MCF 10A (cell line): ENCODE results near the gene PIK3C2G. TPM values are rescaled to one million over a fixed set of nuclear protein-coding genes. Genes with fewer than 3 reads are reported as not detected.

ENCODE experiments used
- BruUV-seq: library from RNA; stranded (reverse); fragments of 400-500 nt; replicated peaks from 2 replicates; lab custom pipeline; 2021; lab: Mats Ljungman, UMichigan
- CTCF ChIA-PET: fragments of 300-600 bp; sonication (Branson Sonifier 250); formaldehyde crosslinking; extraction: SDS; loops from one replicate; lab custom pipeline; 2021; ENCODE audit warnings: antibody characterized with exemption, inconsistent platforms; lab: Yijun Ruan, JAX
- POLR2A ChIA-PET: fragments of 300-600, 350-650 bp; sonication (Branson Sonifier 250); formaldehyde crosslinking; extraction: SDS; loops from one replicate; lab custom pipeline; 2020; ENCODE audit warnings: antibody characterized with exemption, inconsistent platforms; lab: Yijun Ruan, JAX
- DNase-seq: peaks from one replicate; pipeline ENCODE4 v3.0.0-alpha.2; 2018; ENCODE audit not compliant: unreplicated experiment
- H3K27ac Mint-ChIP-seq: one replicate; pipeline ENCODE4 v1.8.0; 2022; ENCODE audit warnings: mild to moderate bottlenecking, low read depth, mixed read lengths; ENCODE audit not compliant: unreplicated experiment
- H3K27me3 Mint-ChIP-seq: one replicate; pipeline ENCODE4 v1.8.0; 2022; ENCODE audit warnings: mixed read lengths; ENCODE audit not compliant: insufficient read depth, unreplicated experiment
- H3K36me3 Mint-ChIP-seq: one replicate; pipeline ENCODE4 v1.8.0; 2022; ENCODE audit warnings: mild to moderate bottlenecking, moderate library complexity, mixed read lengths; ENCODE audit not compliant: insufficient read depth, unreplicated experiment
- H3K4me1 Mint-ChIP-seq: one replicate; pipeline ENCODE4 v1.8.0; 2022; ENCODE audit warnings: mixed read lengths; ENCODE audit not compliant: insufficient read depth, unreplicated experiment
- H3K4me3 Mint-ChIP-seq: one replicate; pipeline ENCODE4 v1.8.0; 2022; ENCODE audit warnings: mild to moderate bottlenecking, moderate library complexity, mixed read lengths; ENCODE audit not compliant: unreplicated experiment
- H3K9me3 Mint-ChIP-seq: one replicate; pipeline ENCODE4 v1.8.0; 2022; ENCODE audit warnings: mixed read lengths; ENCODE audit not compliant: unreplicated experiment
- CTCF ChIP-seq: fragments of 200-600 bp; IDR thresholded peaks from one replicate; pipeline ENCODE4 v1.8.0; 2022; ENCODE audit warnings: antibody characterized with exemption, mild to moderate bottlenecking; ENCODE audit not compliant: unreplicated experiment
- intact Hi-C: fragments of 100-400 bp; cut with micrococcal nuclease; formaldehyde crosslinking; loops from 2 replicates; pipeline ENCODE4 v1.14.1; 2022
- total RNA-seq: library from RNA; stranded (reverse); gene quantifications from 2 replicates; pipeline ENCODE4 v1.2.3, GENCODE V29; 2022

PIK3C2G gene
- total RNA-seq, 1 experiment from 2014 or later, result 10.6 TPM

DNA sequence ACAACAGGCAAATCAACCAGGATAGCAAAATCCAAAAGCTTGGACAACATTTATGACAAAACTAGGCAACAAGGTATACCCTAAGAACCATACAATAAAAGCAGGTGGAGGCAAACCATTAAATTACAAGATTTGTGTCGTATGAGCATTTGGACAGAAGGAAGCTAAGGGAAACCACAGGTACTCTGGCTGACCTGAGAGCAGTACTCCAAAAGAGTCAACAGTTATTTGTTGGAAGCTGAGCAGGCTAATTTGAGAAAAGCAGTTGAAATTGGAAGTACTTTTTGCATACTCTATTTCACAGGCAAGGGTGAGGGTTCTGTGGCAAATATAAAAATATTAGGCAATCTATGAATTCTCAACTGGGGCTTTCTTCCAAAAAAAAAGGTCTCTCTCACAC lies 297.9 kb downstream of the PIK3C2G start:
- no peak for DNase-seq
- H3K27me3 Mint-ChIP-seq, result no peaks in the 10 kb centered on the region
- intact Hi-C loops, result no loop called here
- no peak for TF ChIP-seq CTCF
- ChIA-PET POLR2A (no interaction called here), CTCF (interaction anchor here (0.6 kb wide), 1 partner anchor 12 kb away, joined by 3 read pairs; no protein-coding TSS in a partner anchor)
- BruUV-seq, result no TSS peak
- no peaks in the 10 kb centered on the region for H3K4me1 Mint-ChIP-seq
- no peaks in the 10 kb centered on the region for H3K9me3 Mint-ChIP-seq
- no peak overlapping the region for H3K27ac Mint-ChIP-seq
- H3K36me3 Mint-ChIP-seq, result peaks cover 4% of the 10 kb centered on the region
- H3K4me3 Mint-ChIP-seq, result no peak overlapping the region

DNA sequence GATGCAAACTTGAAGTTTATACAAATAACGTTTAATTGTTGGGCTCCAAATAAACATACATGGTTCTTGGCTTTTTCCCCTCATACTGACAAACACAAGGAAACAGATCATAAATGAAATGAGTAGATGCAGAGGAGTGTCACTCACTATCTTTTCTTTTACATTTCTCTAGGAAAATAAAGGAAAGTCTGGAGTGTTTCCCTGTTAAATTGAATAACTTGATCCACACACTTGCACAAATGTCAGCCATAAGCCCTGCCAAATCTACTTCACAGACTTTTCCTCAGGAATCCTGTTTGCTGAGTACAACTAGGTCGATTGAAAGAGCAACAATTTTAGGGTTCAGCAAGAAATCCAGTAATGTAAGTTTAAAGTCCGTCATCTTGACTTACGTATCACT lies 301.2 kb downstream of the PIK3C2G start:
- CTCF ChIA-PET, result no interaction called here
- no peak overlapping the region for H3K27ac Mint-ChIP-seq
- no peaks in the 10 kb centered on the region for H3K27me3 Mint-ChIP-seq
- DNase-seq, result no peak
- H3K4me3 Mint-ChIP-seq, result no peak overlapping the region
- intact Hi-C loops, result no loop called here
- POLR2A ChIA-PET, result no interaction called here
- no peaks in the 10 kb centered on the region for H3K9me3 Mint-ChIP-seq
- no peaks in the 10 kb centered on the region for H3K4me1 Mint-ChIP-seq
- TF ChIP-seq CTCF, result no peak
- H3K36me3 Mint-ChIP-seq, result peaks cover 4% of the 10 kb centered on the region
- BruUV-seq, result no TSS peak

DNA sequence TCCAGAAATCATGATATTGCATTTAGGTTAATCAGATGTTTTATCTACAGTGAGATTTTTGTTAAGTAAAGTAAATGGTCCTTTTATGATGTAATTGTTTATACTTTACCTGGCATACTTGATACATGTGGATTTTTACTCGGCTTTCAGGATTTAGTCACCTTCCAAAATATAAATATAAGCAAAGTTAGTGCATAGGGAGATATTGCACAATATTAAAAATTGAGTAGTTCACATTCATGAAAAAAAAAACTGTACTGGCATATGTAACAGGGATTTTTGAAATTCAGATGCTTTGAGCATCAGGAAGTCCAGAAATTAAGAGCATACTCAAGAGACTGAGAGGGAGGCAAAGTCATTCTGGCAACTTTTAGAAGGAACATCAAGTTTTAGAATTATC lies 303.0 kb downstream of the PIK3C2G start:
- CTCF ChIA-PET, result no interaction called here
- DNase-seq, result no peak
- intact Hi-C loops, result no loop called here
- Mint-ChIP-seq H3K4me3 (no peak overlapping the region), H3K9me3 (no peaks in the 10 kb centered on the region), H3K4me1 (no peaks in the 10 kb centered on the region), H3K27me3 (no peaks in the 10 kb centered on the region), H3K27ac (peak overlapping the region; percentile 23), H3K36me3 (peaks cover 11% of the 10 kb centered on the region)
- POLR2A ChIA-PET, result no interaction called here
- no peak for TF ChIP-seq CTCF
- BruUV-seq, result no TSS peak

DNA sequence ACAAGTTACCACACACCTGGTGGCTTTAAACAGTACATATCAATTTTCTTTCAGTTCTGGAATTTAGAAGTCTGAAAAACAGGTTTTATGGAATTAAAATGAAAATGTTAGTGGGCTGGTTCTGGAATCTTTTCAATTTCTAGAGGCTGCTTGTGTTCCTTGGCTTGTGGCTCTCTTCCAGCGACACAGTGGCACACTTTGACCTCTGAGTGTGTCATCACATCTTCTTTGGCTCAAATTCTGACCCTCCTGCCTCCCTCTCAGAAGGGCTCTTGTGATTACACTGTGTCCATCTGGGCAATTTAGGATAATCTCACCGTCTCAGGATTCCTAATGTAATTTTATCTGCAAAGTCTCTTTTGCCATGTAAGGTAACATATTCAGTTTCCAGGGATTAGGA lies 306.5 kb downstream of the PIK3C2G start:
- BruUV-seq, result no TSS peak
- TF ChIP-seq CTCF, result no peak
- Mint-ChIP-seq H3K9me3 (no peaks in the 10 kb centered on the region), H3K4me1 (no peaks in the 10 kb centered on the region), H3K36me3 (peaks cover 7% of the 10 kb centered on the region), H3K4me3 (no peak overlapping the region), H3K27ac (no peak overlapping the region), H3K27me3 (no peaks in the 10 kb centered on the region)
- no peak for DNase-seq
- POLR2A ChIA-PET, result no interaction called here
- intact Hi-C loops, result no loop called here
- CTCF ChIA-PET, result no interaction called here
